GM12873 (cell line): ENCODE results near the gene TMEM87A.

Source experiments
- CTCF ChIP-seq: IDR thresholded peaks from 2 replicates; pipeline ENCODE4 v1.5.1; 2012; ENCODE audit warnings: low read depth, mild to moderate bottlenecking, moderate library complexity, low read length, control low read depth; ENCODE audit not compliant: insufficient read depth; ENCODE audit errors: missing control alignments

Gene TMEM87A

GRCh38 chr15:42214600-42214999, 58.6 kb downstream of the TMEM87A start:
- TF ChIP-seq CTCF = no peak

GRCh38 chr15:42213511-42213910, 59.7 kb downstream of the TMEM87A start:
- TF ChIP-seq CTCF = no peak

GRCh38 chr15:42210696-42211095, 62.5 kb downstream of the TMEM87A start:
- TF ChIP-seq CTCF = no peak

- no peak for TF ChIP-seq CTCF
Measured at GRCh38 chr15:42207674-42208579, 65.3 kb downstream of the TMEM87A start, which contains the start of gene VPS39. Gene VPS39 (minus strand): TSS chr15:42208304. CDS start chr15:42208153, 151 bp downstream.

GRCh38 chr15:42206406-42206805, 66.8 kb downstream of the TMEM87A start:
- TF ChIP-seq CTCF = no peak

- TF ChIP-seq CTCF = no peak
Measured at GRCh38 chr15:42203891-42204290, 69.3 kb downstream of the TMEM87A start.

GRCh38 chr15:42202653-42203052, 70.6 kb downstream of the TMEM87A start:
- no peak for TF ChIP-seq CTCF
